Left ventricle myocardium inferior (tissue), 1 donor: ENCODE measurements around the gene CCR6. TPM values are rescaled to one million over a fixed set of nuclear protein-coding genes. Genes with fewer than 3 reads are reported as not detected.

Source experiments
- DNase-seq: peaks from one replicate; pipeline ENCODE4 v3.0.0-alpha.2; 2020
- H3K27ac ChIP-seq: fragments of 200-600 bp; replicated peaks from 2 replicates; pipeline ENCODE4 v1.8.0; 2021
- H3K27me3 ChIP-seq: fragments of 200-600 bp; 2 replicates; pipeline ENCODE4 v1.8.0; 2021; ENCODE audit warnings: low read depth
- H3K36me3 ChIP-seq: fragments of 200-600 bp; 2 replicates; pipeline ENCODE4 v1.8.0; 2021
- H3K4me1 ChIP-seq: fragments of 200-600 bp; 2 replicates; pipeline ENCODE4 v1.8.0; 2021
- H3K4me3 ChIP-seq: fragments of 200-600 bp; 2 replicates; pipeline ENCODE4 v1.8.0; 2021; ENCODE audit warnings: mild to moderate bottlenecking, moderate library complexity
- H3K9me3 ChIP-seq: fragments of 200-600 bp; replicated peaks from 2 replicates; pipeline ENCODE4 v1.8.0; 2021
- CTCF ChIP-seq: fragments of 200-600 bp; IDR thresholded peaks from 2 replicates; pipeline ENCODE4 v1.8.0; 2021; ENCODE audit warnings: antibody characterized with exemption, mild to moderate bottlenecking, borderline replicate concordance
- intact Hi-C: fragments of 100-400 bp; cut with micrococcal nuclease; formaldehyde crosslinking; loops from one replicate; pipeline ENCODE4 v1.11.0; 2022
- total RNA-seq: library from RNA; stranded (reverse); fragmentation: NEBNext Ultra II Directional; extraction: Animal tissue kit (Norgen Biotek cat#: 25700); gene quantifications from one replicate; pipeline ENCODE4 v1.2.1, GENCODE V29; 2021
- donor health status: DM: no; HTN: yes; CAD: no; lungs with severe emphysema.

The CCR6 gene
- total RNA-seq, 1 donor from 2014 or later: not detected

GRCh38 chr6:167140589-167141474 is 17.9 kb downstream of the CCR6 start:
- Histone ChIP-seq H3K27ac (no peak overlapping the region), H3K4me1 (no peaks in the 10 kb centered on the region), H3K36me3 (no peaks in the 10 kb centered on the region), H3K27me3 (peaks cover 94% of the 10 kb centered on the region), H3K9me3 (no peaks in the 10 kb centered on the region), H3K4me3 (no peak overlapping the region)
- intact Hi-C loops: loop anchor here (10.0 kb wide), 1 partner anchor 356 kb away; no protein-coding TSS in a partner anchor
- no peak for DNase-seq
- TF ChIP-seq CTCF: no peak

GRCh38 chr6:167141667-167142432 is 19.0 kb downstream of the CCR6 start:
- Histone ChIP-seq H3K4me3 (no peak overlapping the region), H3K27me3 (peaks cover 94% of the 10 kb centered on the region), H3K9me3 (no peaks in the 10 kb centered on the region), H3K4me1 (no peaks in the 10 kb centered on the region), H3K27ac (no peak overlapping the region), H3K36me3 (no peaks in the 10 kb centered on the region)
- intact Hi-C loops: loop anchor here (10.0 kb wide), 1 partner anchor 357 kb away; no protein-coding TSS in a partner anchor
- peak; percentile 81 for TF ChIP-seq CTCF
- DNase-seq: peak; percentile 28

GRCh38 chr6:167142433-167142761 is 19.5 kb downstream of the CCR6 start:
- no peak for TF ChIP-seq CTCF
- H3K27me3 ChIP-seq: peaks cover 94% of the 10 kb centered on the region
- intact Hi-C loops: loop anchor here (10.0 kb wide), 1 partner anchor 358 kb away; no protein-coding TSS in a partner anchor
- no peak overlapping the region for H3K27ac ChIP-seq
- DNase-seq: no peak
- no peaks in the 10 kb centered on the region for H3K36me3 ChIP-seq
- H3K4me3 ChIP-seq: no peak overlapping the region
- no peaks in the 10 kb centered on the region for H3K4me1 ChIP-seq
- H3K9me3 ChIP-seq: no peaks in the 10 kb centered on the region

GRCh38 chr6:167143041-167143440 is 20.1 kb downstream of the CCR6 start:
- DNase-seq: no peak
- Histone ChIP-seq H3K9me3 (no peaks in the 10 kb centered on the region), H3K27me3 (peaks cover 94% of the 10 kb centered on the region), H3K36me3 (no peaks in the 10 kb centered on the region), H3K4me3 (no peak overlapping the region), H3K4me1 (no peaks in the 10 kb centered on the region), H3K27ac (no peak overlapping the region)
- intact Hi-C loops: loop anchor here (10.0 kb wide), 1 partner anchor 358 kb away; no protein-coding TSS in a partner anchor
- TF ChIP-seq CTCF: no peak

GRCh38 chr6:167145461-167145860 is 22.6 kb downstream of the CCR6 start:
- Histone ChIP-seq H3K9me3 (no peaks in the 10 kb centered on the region), H3K27me3 (peaks cover 93% of the 10 kb centered on the region), H3K27ac (no peak overlapping the region), H3K4me3 (no peak overlapping the region), H3K36me3 (no peaks in the 10 kb centered on the region), H3K4me1 (no peaks in the 10 kb centered on the region)
- DNase-seq: no peak
- no peak for TF ChIP-seq CTCF
- intact Hi-C loops: loop anchor here (10.0 kb wide), 1 partner anchor 361 kb away; no protein-coding TSS in a partner anchor
